A549 (cell line): ENCODE measurements around the gene PLA2G4A.

Experiments
- CEBPB ChIP-seq, 2 experiments: fragments of >200 bp in 1 of 2; sonication (Bioruptor Twin) in 1 of 2; formaldehyde crosslinking in 1 of 2; IDR thresholded peaks; 2 replicates each; pipeline ENCODE4 v1.6.1; 2012 to 2016
- ESRRA ChIP-seq: fragments of 150-350 bp; IDR thresholded peaks from 2 replicates; pipeline ENCODE4 v1.6.1; 2014; ENCODE audit warnings: mild to moderate bottlenecking, low read length, borderline replicate concordance
- MAZ ChIP-seq: fragments of 150-350 bp; IDR thresholded peaks from 2 replicates; pipeline ENCODE4 v1.6.1; 2014; ENCODE audit warnings: antibody characterized with exemption, low read depth, low read length, borderline replicate concordance
- MYC ChIP-seq: IDR thresholded peaks from 2 replicates; pipeline ENCODE4 v1.6.1; 2012; ENCODE audit warnings: mild to moderate bottlenecking, inconsistent platforms, low read length, improper control_type of control experiment, borderline replicate concordance
- POLR2A ChIP-seq: IDR thresholded peaks from 2 replicates; pipeline ENCODE4 v1.6.1; 2012; ENCODE audit warnings: mild to moderate bottlenecking, low read length
- RAD21 ChIP-seq, 2 experiments: fragments of >200 bp in 1 of 2; sonication (Bioruptor Twin) in 1 of 2; formaldehyde crosslinking in 1 of 2; IDR thresholded peaks in 1 of 2; conservative IDR thresholded peaks in 1 of 2; 2 replicates in 1 of 2; 3 replicates in 1 of 2; pipeline ENCODE4 v1.6.1; 2012 to 2018; ENCODE audit warnings: inconsistent platforms in 1 of 2
- RFX5 ChIP-seq: fragments of 450-650 bp; IDR thresholded peaks from 2 replicates; pipeline ENCODE4 v1.7.1; 2014; ENCODE audit warnings: antibody characterized with exemption, mild to moderate bottlenecking, moderate library complexity
- TF ChIP-seq, protein P1 (sequence below): fragments of >200 bp; sonication (Bioruptor Twin); formaldehyde crosslinking; IDR thresholded peaks from 3 replicates; pipeline ENCODE4 v1.5.1; 2016
- TF ChIP-seq, protein P2 (sequence below): IDR thresholded peaks from 2 replicates; pipeline ENCODE4 v1.6.1; 2012

DNA sequence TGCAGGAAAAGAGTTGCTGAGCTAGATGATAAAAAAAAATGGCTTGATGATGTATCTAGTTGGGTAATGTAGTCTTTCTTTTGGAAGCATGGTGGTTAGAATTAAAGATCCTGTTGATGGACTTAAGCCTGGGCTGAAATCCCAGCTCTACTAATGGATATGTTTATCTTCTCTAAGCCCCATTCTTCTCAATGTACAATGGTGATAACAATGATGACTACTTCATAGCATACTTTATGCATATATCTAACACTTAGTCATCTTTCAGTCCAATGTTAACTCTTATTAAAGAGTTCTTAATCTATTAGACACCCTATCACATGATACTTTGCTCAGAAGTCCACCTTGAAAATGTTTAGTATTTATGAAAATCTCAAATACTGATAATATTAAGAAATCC, 189.5 kb downstream of the PLA2G4A start:
- TF ChIP-seq, protein P1, sequence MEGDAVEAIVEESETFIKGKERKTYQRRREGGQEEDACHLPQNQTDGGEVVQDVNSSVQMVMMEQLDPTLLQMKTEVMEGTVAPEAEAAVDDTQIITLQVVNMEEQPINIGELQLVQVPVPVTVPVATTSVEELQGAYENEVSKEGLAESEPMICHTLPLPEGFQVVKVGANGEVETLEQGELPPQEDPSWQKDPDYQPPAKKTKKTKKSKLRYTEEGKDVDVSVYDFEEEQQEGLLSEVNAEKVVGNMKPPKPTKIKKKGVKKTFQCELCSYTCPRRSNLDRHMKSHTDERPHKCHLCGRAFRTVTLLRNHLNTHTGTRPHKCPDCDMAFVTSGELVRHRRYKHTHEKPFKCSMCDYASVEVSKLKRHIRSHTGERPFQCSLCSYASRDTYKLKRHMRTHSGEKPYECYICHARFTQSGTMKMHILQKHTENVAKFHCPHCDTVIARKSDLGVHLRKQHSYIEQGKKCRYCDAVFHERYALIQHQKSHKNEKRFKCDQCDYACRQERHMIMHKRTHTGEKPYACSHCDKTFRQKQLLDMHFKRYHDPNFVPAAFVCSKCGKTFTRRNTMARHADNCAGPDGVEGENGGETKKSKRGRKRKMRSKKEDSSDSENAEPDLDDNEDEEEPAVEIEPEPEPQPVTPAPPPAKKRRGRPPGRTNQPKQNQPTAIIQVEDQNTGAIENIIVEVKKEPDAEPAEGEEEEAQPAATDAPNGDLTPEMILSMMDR = no peak
- TF ChIP-seq POLR2A = no peak
- TF ChIP-seq RAD21 (conservative IDR thresholded peaks at IDR 0.05 in 1 of 2, IDR thresholded peaks at IDR 0.05 in 1 of 2) = no peak
- no peak for TF ChIP-seq RFX5
- no peak for TF ChIP-seq CEBPB (IDR thresholded peaks at IDR 0.05)
- no peak for TF ChIP-seq MYC
- no peak for TF ChIP-seq ESRRA
- TF ChIP-seq, protein P2, sequence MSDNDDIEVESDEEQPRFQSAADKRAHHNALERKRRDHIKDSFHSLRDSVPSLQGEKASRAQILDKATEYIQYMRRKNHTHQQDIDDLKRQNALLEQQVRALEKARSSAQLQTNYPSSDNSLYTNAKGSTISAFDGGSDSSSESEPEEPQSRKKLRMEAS = no peak
- no peak for TF ChIP-seq MAZ
